ENCODE data around the gene MUC13.

MUC13 gene

GRCh38 chr3:124895756-124896155 lies 38.8 kb downstream of the MUC13 start:
- no peaks in the 10 kb centered on the region for H3K36me3 ChIP-seq (ENCODE audit: insufficient read depth, low read length)
- H3K9ac ChIP-seq (ENCODE audit: low read depth, low read length): no peak overlapping the region
- no peak overlapping the region for H2AFZ ChIP-seq (ENCODE audit: low read depth, low read length)
- no peak overlapping the region for H3K4me3 ChIP-seq (ENCODE audit: low read depth in 1 of 2, low read length in 2 of 2)
- H3K9me3 ChIP-seq (ENCODE audit: insufficient read depth, low read length, severe bottlenecking): no peaks in the 10 kb centered on the region
- DNase-seq (no peak), ATAC-seq (ENCODE audit: insufficient read depth, low read depth) (no peak)
- no peaks in the 10 kb centered on the region for H4K20me1 ChIP-seq (ENCODE audit: insufficient read depth, low read length)
- no peaks in the 10 kb centered on the region for H3K4me1 ChIP-seq (ENCODE audit: insufficient read depth, low read length)
- H3K79me2 ChIP-seq (ENCODE audit: insufficient read depth, low read length): no peaks in the 10 kb centered on the region
- H3K4me2 ChIP-seq (ENCODE audit: insufficient read depth, low read length): no peak overlapping the region
- no peak overlapping the region for H3K27ac ChIP-seq (ENCODE audit: low read length)
- no peak for TF ChIP-seq EZH2 (IDR thresholded peaks at IDR 0.05; ENCODE audit: borderline replicate concordance, low read depth, low read length, severe bottlenecking)
- TF ChIP-seq CTCF (IDR thresholded peaks at IDR 0.05; ENCODE audit: borderline replicate concordance, extremely low read depth, low read length, poor library complexity, severe bottlenecking): no peak
- H3K27me3 ChIP-seq (ENCODE audit: insufficient read depth, low read length, poor library complexity): no peaks in the 10 kb centered on the region

GRCh38 chr3:124893526-124893925 lies 41.0 kb downstream of the MUC13 start:
- Histone ChIP-seq H3K4me1 (ENCODE audit: insufficient read depth, low read length) (no peaks in the 10 kb centered on the region), H3K4me2 (ENCODE audit: insufficient read depth, low read length) (no peak overlapping the region), H3K36me3 (ENCODE audit: insufficient read depth, low read length) (no peaks in the 10 kb centered on the region), H4K20me1 (ENCODE audit: insufficient read depth, low read length) (no peaks in the 10 kb centered on the region), H3K9ac (ENCODE audit: low read depth, low read length) (no peak overlapping the region), H2AFZ (ENCODE audit: low read depth, low read length) (no peak overlapping the region), H3K27ac (ENCODE audit: low read length) (no peak overlapping the region), H3K79me2 (ENCODE audit: insufficient read depth, low read length) (no peaks in the 10 kb centered on the region), H3K27me3 (ENCODE audit: insufficient read depth, low read length, poor library complexity) (no peaks in the 10 kb centered on the region), H3K4me3 (ENCODE audit: low read depth in 1 of 2, low read length in 2 of 2) (no peak overlapping the region), H3K9me3 (ENCODE audit: insufficient read depth, low read length, severe bottlenecking) (no peaks in the 10 kb centered on the region)
- ATAC-seq (ENCODE audit: insufficient read depth, low read depth) (no peak), DNase-seq (no peak)
- TF ChIP-seq EZH2 (IDR thresholded peaks at IDR 0.05; ENCODE audit: borderline replicate concordance, low read depth, low read length, severe bottlenecking) (no peak), CTCF (IDR thresholded peaks at IDR 0.05; ENCODE audit: borderline replicate concordance, extremely low read depth, low read length, poor library complexity, severe bottlenecking) (no peak)

GRCh38 chr3:124890573-124891190 lies 43.9 kb downstream of the MUC13 start:
- no peaks in the 10 kb centered on the region for H4K20me1 ChIP-seq (ENCODE audit: insufficient read depth, low read length)
- H3K27me3 ChIP-seq (ENCODE audit: insufficient read depth, low read length, poor library complexity): no peaks in the 10 kb centered on the region
- H3K4me2 ChIP-seq (ENCODE audit: insufficient read depth, low read length): no peak overlapping the region
- TF ChIP-seq CTCF (IDR thresholded peaks at IDR 0.05; ENCODE audit: borderline replicate concordance, extremely low read depth, low read length, poor library complexity, severe bottlenecking): no peak
- no peak for TF ChIP-seq EZH2 (IDR thresholded peaks at IDR 0.05; ENCODE audit: borderline replicate concordance, low read depth, low read length, severe bottlenecking)
- no peak overlapping the region for H3K9ac ChIP-seq (ENCODE audit: low read depth, low read length)
- H3K9me3 ChIP-seq (ENCODE audit: insufficient read depth, low read length, severe bottlenecking): no peaks in the 10 kb centered on the region
- no peaks in the 10 kb centered on the region for H3K4me1 ChIP-seq (ENCODE audit: insufficient read depth, low read length)
- no peaks in the 10 kb centered on the region for H3K36me3 ChIP-seq (ENCODE audit: insufficient read depth, low read length)
- H3K27ac ChIP-seq (ENCODE audit: low read length): no peak overlapping the region
- H3K79me2 ChIP-seq (ENCODE audit: insufficient read depth, low read length): no peaks in the 10 kb centered on the region
- DNase-seq: no peak
- H2AFZ ChIP-seq (ENCODE audit: low read depth, low read length): no peak overlapping the region
- H3K4me3 ChIP-seq (ENCODE audit: low read depth in 1 of 2, low read length in 2 of 2): no peak overlapping the region
- no peak for ATAC-seq (ENCODE audit: insufficient read depth, low read depth)
